Spleen (tissue), 13 donors: ENCODE results near the gene PLG. TPM values are rescaled to one million over a fixed set of nuclear protein-coding genes. Genes with fewer than 3 reads are reported as not detected.
"Not testable (repeated sequence)": the region's sequence is repeated elsewhere in the genome, so short reads cannot be mapped to it uniquely, and the experiment has no call there.

Experiments
- DNase-seq: peaks from one replicate; pipeline ENCODE4 v3.0.0-alpha.2; 2020
- H3K27ac ChIP-seq, 8 donors: fragments of 200-600 bp; sonication (generic) in 7 of 8; 1 replicate in 4 of 8; 2 replicates in 4 of 8; pipeline versions ENCODE4 v1.5.0 to v1.8.0; 2016 to 2021; ENCODE audit warnings: inconsistent platforms in 4 of 8, mild to moderate bottlenecking in 4 of 8, moderate library complexity in 1 of 8
- H3K27me3 ChIP-seq, 7 donors: fragments of 200-600 bp; sonication (generic) in 6 of 7; replicated peaks in 1 of 7; 1 replicate in 4 of 7; 2 replicates in 3 of 7; pipeline versions ENCODE4 v1.5.0 to v1.8.0; 2016 to 2021; ENCODE audit warnings: inconsistent platforms in 3 of 7, mild to moderate bottlenecking in 1 of 7
- H3K36me3 ChIP-seq, 6 donors: fragments of 200-600 bp; sonication (generic) in 5 of 6; 1 replicate in 4 of 6; 2 replicates in 2 of 6; pipeline versions ENCODE4 v1.5.0 to v1.8.0; 2016 to 2021; ENCODE audit warnings: inconsistent platforms in 2 of 6
- H3K4me1 ChIP-seq, 6 donors: fragments of 200-600 bp; sonication (generic) in 5 of 6; 1 replicate in 3 of 6; 2 replicates in 3 of 6; pipeline versions ENCODE4 v1.5.0 to v1.8.0; 2016 to 2021; ENCODE audit warnings: inconsistent platforms in 3 of 6
- H3K4me3 ChIP-seq, 8 donors: fragments of 200-600 bp; sonication (generic) in 7 of 8; 1 replicate in 4 of 8; 2 replicates in 4 of 8; pipeline versions ENCODE4 v1.5.0 to v1.8.0; 2016 to 2021; ENCODE audit warnings: inconsistent platforms in 4 of 8, mild to moderate bottlenecking in 4 of 8, moderate library complexity in 2 of 8
- H3K9me3 ChIP-seq, 8 donors: fragments of 200-600 bp; sonication (generic) in 7 of 8; 1 replicate in 4 of 8; 2 replicates in 4 of 8; pipeline versions ENCODE4 v1.5.0 to v1.8.0; 2016 to 2021; ENCODE audit warnings: inconsistent platforms in 4 of 8
- CTCF ChIP-seq, 11 experiments: fragments of 200-600 bp in 7 of 11; fragments of 450-650 bp in 4 of 11; sonication (generic) in 4 of 11; IDR thresholded peaks in 8 of 11; conservative IDR thresholded peaks in 3 of 11; 1 replicate in 7 of 11; 2 replicates in 4 of 11; pipeline versions ENCODE4 v1.4.0 to v1.8.0; 2016 to 2021; ENCODE audit warnings: antibody characterized with exemption in 11 of 11, inconsistent platforms in 4 of 11, mild to moderate bottlenecking in 1 of 11
- POLR2A ChIP-seq, 3 donors: fragments of 450-650 bp; IDR thresholded peaks; one replicate each; pipeline ENCODE4 v1.5.1; 2017; ENCODE audit warnings: antibody characterized with exemption in 3 of 3, mild to moderate bottlenecking in 1 of 3
- POLR2AphosphoS5 ChIP-seq, 3 donors: sonication (generic); formaldehyde crosslinking; IDR thresholded peaks; one replicate each; pipeline ENCODE4 v1.5.1; 2017; ENCODE audit warnings: antibody characterized with exemption in 3 of 3
- WGBS, 5 donors: extraction: QIAGEN DNeasy Blood & Tissue Kit in 3 of 5; methylation state at CpG; one replicate each; pipeline versions ENCODE4 v1.1.5 to v1.1.7; 2013 to 2018; 5-methylcytosine and 5-hydroxymethylcytosine counted together
- intact Hi-C: fragments of 100-400 bp; cut with DNase I; formaldehyde crosslinking; loops from one replicate; pipeline ENCODE4 v1.15.0; 2023; ENCODE audit warnings: low total_unique reads
- long read RNA-seq, 2 donors: transcript quantifications; one replicate each; lab custom pipeline, GENCODE V29; 2026
- polyA plus RNA-seq, 3 donors: library from polyadenylated mRNA; stranded (reverse); fragments of 200-250 nt; gene quantifications; one replicate each; pipeline ENCODE4 v1.2.1, GENCODE V29; 2013
- total RNA-seq, 7 donors: library from RNA; depleted of rRNA in 3 of 7; stranded (reverse); fragments of >200 nt in 3 of 7; fragmentation: NEBNext Ultra II Directional in 4 of 7; extraction: Animal tissue kit (Norgen Biotek cat#: 25700) in 4 of 7; gene quantifications; one replicate each; pipeline versions ENCODE4 v1.1.0 to v1.2.1, GENCODE V29; 2016 to 2021
- donor health status: healthy with polysubstance abuse.
- donor health status: DM: no; HTN: no; CAD: no; lungs with moderate emphysema.
- donor health status: DM: no; HTN: no; CAD: no.
- donor health status: Bipolar disorder and iron deficiency.
- donor health status: healthy.
- donor health status: DM: no; HTN: no; CAD: no.
- donor health status: DM: yes; HTN: yes; CAD: no.

The PLG gene
- under 1 TPM in 2 of 7 donors, not detected in 5; 0.46 to 0.57 TPM for total RNA-seq
- polyA plus RNA-seq = not detected
- long read RNA-seq, donor 1 = 0 reads
- long read RNA-seq, donor 2 = 0 reads

GRCh38 chr6:160701918-160702680 lies at the start of gene PLG:
Gene PLG, plus strand, starts transcription at chr6:160702244. Its CDS starts 61 bp downstream, at chr6:160702305.
- peaks cover 0 to 14% (median 0%) of the 10 kb centered on the region in 7 donors for H3K27me3 ChIP-seq
- intact Hi-C loops, DNase-seq, H3K36me3 ChIP-seq, H3K4me3 ChIP-seq, H3K9me3 ChIP-seq, H3K4me1 ChIP-seq, H3K27ac ChIP-seq: not testable (repeated sequence)
- WGBS, 5 donors = 83 to 92% (median 88%) methylated on average over 6 of the region's 6 CpGs

- intact Hi-C loops = no loop called here
- Histone ChIP-seq H3K9me3 (peaks cover 0 to 32% (median 20%) of the 10 kb centered on the region in 8 donors), H3K36me3 (no peaks in the 10 kb centered on the region), H3K4me1 (no peaks in the 10 kb centered on the region), H3K27me3 (peaks cover 0 to 12% (median 0%) of the 10 kb centered on the region in 7 donors), H3K27ac (no peak overlapping the region), H3K4me3 (no peak overlapping the region)
- 81 to 88% (median 82%) methylated on average over 6 of the region's 6 CpGs for WGBS, 5 donors
- DNase-seq = no peak
- TF ChIP-seq POLR2AphosphoS5 (IDR thresholded peaks at IDR 0.05) (no peak), CTCF (IDR thresholded peaks at IDR 0.05 in 8 of 11, conservative IDR thresholded peaks at IDR 0.05 in 3 of 11) (no peak), POLR2A (IDR thresholded peaks at IDR 0.05) (no peak)
Measured at GRCh38 chr6:160659562-160659961, 42.5 kb upstream of the PLG start.

- TF ChIP-seq POLR2AphosphoS5 (IDR thresholded peaks at IDR 0.05) = no peak
- TF ChIP-seq POLR2A (IDR thresholded peaks at IDR 0.05) = no peak
- no peak for TF ChIP-seq CTCF (IDR thresholded peaks at IDR 0.05 in 8 of 11, conservative IDR thresholded peaks at IDR 0.05 in 3 of 11)
- Histone ChIP-seq H3K4me1 (no peaks in the 10 kb centered on the region), H3K36me3 (no peaks in the 10 kb centered on the region), H3K9me3 (peaks cover 0 to 23% (median 17%) of the 10 kb centered on the region in 8 donors), H3K27ac (no peak overlapping the region), H3K27me3 (peaks cover 0 to 24% (median 0%) of the 10 kb centered on the region in 7 donors), H3K4me3 (no peak overlapping the region)
- no peak for DNase-seq
- intact Hi-C loops = no loop called here
- WGBS, 5 donors = 68 to 77% (median 74%) methylated on average over 3 of the region's 3 CpGs
Measured at GRCh38 chr6:160661216-160661615, 40.8 kb upstream of the PLG start.

GRCh38 chr6:160662429-160662828 lies 39.6 kb upstream of the PLG start:
- no peaks in the 10 kb centered on the region for H3K4me1 ChIP-seq
- intact Hi-C loops = no loop called here
- H3K36me3 ChIP-seq = no peaks in the 10 kb centered on the region
- WGBS, 5 donors = 32 to 55% (median 38%) methylated on average over 3 of the region's 3 CpGs
- DNase-seq = no peak
- no peak overlapping the region for H3K27ac ChIP-seq
- H3K9me3 ChIP-seq = peaks cover 0 to 11% (median 5%) of the 10 kb centered on the region in 8 donors
- peaks cover 0 to 24% (median 0%) of the 10 kb centered on the region in 7 donors for H3K27me3 ChIP-seq
- H3K4me3 ChIP-seq = no peak overlapping the region
- no peak for TF ChIP-seq POLR2A (IDR thresholded peaks at IDR 0.05)
- TF ChIP-seq POLR2AphosphoS5 (IDR thresholded peaks at IDR 0.05) = no peak
- TF ChIP-seq CTCF (IDR thresholded peaks at IDR 0.05 in 8 of 11, conservative IDR thresholded peaks at IDR 0.05 in 3 of 11) = no peak
